Measurements from ENCODE around the gene TFEC.
"Not testable (repeated sequence)": the region's sequence is repeated elsewhere in the genome, so short reads cannot be mapped to it uniquely, and the experiment has no call there.

TFEC gene

GRCh38 chr7:115932880-115933279, 97.7 kb downstream of the TFEC start:
- DNase-seq (ENCODE audit: extremely low read depth, low read depth): no peak
- TF ChIP-seq CTCF (IDR thresholded peaks at IDR 0.05; ENCODE audit: low read depth, low read length): no peak

- not testable (repeated sequence) for DNase-seq (ENCODE audit: extremely low read depth, low read depth)
These were observed 100.4 kb downstream of the TFEC start for GRCh38 chr7:115930184-115930583.

- not testable (repeated sequence) for DNase-seq (ENCODE audit: extremely low read depth, low read depth)
These were observed 100.8 kb downstream of the TFEC start for GRCh38 chr7:115929736-115930135.

- no peak for TF ChIP-seq CTCF (IDR thresholded peaks at IDR 0.05; ENCODE audit: low read depth, low read length)
These were observed 106.2 kb downstream of the TFEC start for GRCh38 chr7:115924411-115924810.

GRCh38 chr7:115920367-115920766, 110.2 kb downstream of the TFEC start:
- TF ChIP-seq CTCF (IDR thresholded peaks at IDR 0.05; ENCODE audit: low read depth, low read length): no peak

More at GRCh38 chr7:115924411-115924810, 106.2 kb downstream of the TFEC start:
- no peak for DNase-seq (ENCODE audit: extremely low read depth, low read depth)

GRCh38 chr7:115914951-115915350, 115.6 kb downstream of the TFEC start:
- DNase-seq (ENCODE audit: extremely low read depth, low read depth): peak; percentile 41
- TF ChIP-seq CTCF (IDR thresholded peaks at IDR 0.05; ENCODE audit: low read depth, low read length): no peak

More at GRCh38 chr7:115920367-115920766, 110.2 kb downstream of the TFEC start:
- DNase-seq (ENCODE audit: extremely low read depth, low read depth): no peak

GRCh38 chr7:115911465-115911864, 119.1 kb downstream of the TFEC start:
- no peak for TF ChIP-seq CTCF (IDR thresholded peaks at IDR 0.05; ENCODE audit: low read depth, low read length)
- no peak for DNase-seq (ENCODE audit: extremely low read depth, low read depth)

GRCh38 chr7:115910541-115911164, 119.9 kb downstream of the TFEC start:
- no peak for DNase-seq (ENCODE audit: extremely low read depth, low read depth)
- TF ChIP-seq CTCF (IDR thresholded peaks at IDR 0.05; ENCODE audit: low read depth, low read length): peak; percentile 49

All from AG09319 (cell line).